ENCODE data around the gene ATG4B.

Gene ATG4B

GRCh38 chr2:241601841-241602240 lies 35.7 kb upstream of the ATG4B start:
- Histone ChIP-seq H3K4me1 (ENCODE audit: control insufficient read depth, insufficient read depth, low read length) (no peaks in the 10 kb centered on the region), H3K9me3 (ENCODE audit: control insufficient read depth in 2 of 2, low read length in 2 of 2) (no peaks in the 10 kb centered on the region), H3K4me3 (ENCODE audit: low read length in 2 of 2) (no peak overlapping the region), H3K27me3 (ENCODE audit: control insufficient read depth in 1 of 2, insufficient read depth in 2 of 2, low read length in 2 of 2) (no peaks in the 10 kb centered on the region), H3K9ac (ENCODE audit: low read length in 2 of 2) (no peak overlapping the region), H3K36me3 (ENCODE audit: control insufficient read depth in 2 of 2, insufficient read depth in 2 of 2, low read length in 2 of 2) (peaks cover 20% of the 10 kb centered on the region in 2 donors), H3K27ac (ENCODE audit: low read length) (no peak overlapping the region)

GRCh38 chr2:241602720-241603119 lies 34.8 kb upstream of the ATG4B start:
- Histone ChIP-seq H3K27ac (ENCODE audit: low read length) (no peak overlapping the region), H3K9ac (ENCODE audit: low read length in 2 of 2) (no peak overlapping the region), H3K36me3 (ENCODE audit: control insufficient read depth in 2 of 2, insufficient read depth in 2 of 2, low read length in 2 of 2) (peaks cover 20% of the 10 kb centered on the region in 2 donors), H3K9me3 (ENCODE audit: control insufficient read depth in 2 of 2, low read length in 2 of 2) (no peaks in the 10 kb centered on the region), H3K27me3 (ENCODE audit: control insufficient read depth in 1 of 2, insufficient read depth in 2 of 2, low read length in 2 of 2) (no peaks in the 10 kb centered on the region), H3K4me1 (ENCODE audit: control insufficient read depth, insufficient read depth, low read length) (no peaks in the 10 kb centered on the region), H3K4me3 (ENCODE audit: low read length in 2 of 2) (no peak overlapping the region)

GRCh38 chr2:241603686-241604085 lies 33.8 kb upstream of the ATG4B start:
- Histone ChIP-seq H3K36me3 (ENCODE audit: control insufficient read depth in 2 of 2, insufficient read depth in 2 of 2, low read length in 2 of 2) (peaks cover 20% of the 10 kb centered on the region in 2 donors), H3K9ac (ENCODE audit: low read length in 2 of 2) (no peak overlapping the region), H3K27me3 (ENCODE audit: control insufficient read depth in 1 of 2, insufficient read depth in 2 of 2, low read length in 2 of 2) (no peaks in the 10 kb centered on the region), H3K27ac (ENCODE audit: low read length) (no peak overlapping the region), H3K4me1 (ENCODE audit: control insufficient read depth, insufficient read depth, low read length) (no peaks in the 10 kb centered on the region), H3K4me3 (ENCODE audit: low read length in 2 of 2) (no peak overlapping the region), H3K9me3 (ENCODE audit: control insufficient read depth in 2 of 2, low read length in 2 of 2) (no peaks in the 10 kb centered on the region)

GRCh38 chr2:241606186-241606585 lies 31.3 kb upstream of the ATG4B start:
- Histone ChIP-seq H3K9me3 (ENCODE audit: control insufficient read depth in 2 of 2, low read length in 2 of 2) (no peaks in the 10 kb centered on the region), H3K4me3 (ENCODE audit: low read length in 2 of 2) (no peak overlapping the region), H3K36me3 (ENCODE audit: control insufficient read depth in 2 of 2, insufficient read depth in 2 of 2, low read length in 2 of 2) (peaks cover 13 to 18% of the 10 kb centered on the region in 2 donors), H3K27me3 (ENCODE audit: control insufficient read depth in 1 of 2, insufficient read depth in 2 of 2, low read length in 2 of 2) (no peaks in the 10 kb centered on the region), H3K9ac (ENCODE audit: low read length in 2 of 2) (no peak overlapping the region), H3K27ac (ENCODE audit: low read length) (no peak overlapping the region), H3K4me1 (ENCODE audit: control insufficient read depth, insufficient read depth, low read length) (peaks cover 13% of the 10 kb centered on the region)

GRCh38 chr2:241607162-241607885 lies 30.2 kb upstream of the ATG4B start:
- Histone ChIP-seq H3K4me1 (ENCODE audit: control insufficient read depth, insufficient read depth, low read length) (peaks cover 13% of the 10 kb centered on the region), H3K4me3 (ENCODE audit: low read length in 2 of 2) (no peak overlapping the region), H3K9ac (ENCODE audit: low read length in 2 of 2) (no peak overlapping the region), H3K9me3 (ENCODE audit: control insufficient read depth in 2 of 2, low read length in 2 of 2) (no peaks in the 10 kb centered on the region), H3K27ac (ENCODE audit: low read length) (no peak overlapping the region), H3K27me3 (ENCODE audit: control insufficient read depth in 1 of 2, insufficient read depth in 2 of 2, low read length in 2 of 2) (no peaks in the 10 kb centered on the region), H3K36me3 (ENCODE audit: control insufficient read depth in 2 of 2, insufficient read depth in 2 of 2, low read length in 2 of 2) (peaks cover 5 to 13% of the 10 kb centered on the region in 2 donors)

GRCh38 chr2:241608881-241609280 lies 28.6 kb upstream of the ATG4B start:
- Histone ChIP-seq H3K27me3 (ENCODE audit: control insufficient read depth in 1 of 2, insufficient read depth in 2 of 2, low read length in 2 of 2) (no peaks in the 10 kb centered on the region), H3K9ac (ENCODE audit: low read length in 2 of 2) (peak overlapping the region in 1 of 2 donors; percentile 29), H3K27ac (ENCODE audit: low read length) (no peak overlapping the region), H3K36me3 (ENCODE audit: control insufficient read depth in 2 of 2, insufficient read depth in 2 of 2, low read length in 2 of 2) (peaks cover 3 to 8% of the 10 kb centered on the region in 2 donors), H3K4me3 (ENCODE audit: low read length in 2 of 2) (no peak overlapping the region), H3K4me1 (ENCODE audit: control insufficient read depth, insufficient read depth, low read length) (peaks cover 15% of the 10 kb centered on the region), H3K9me3 (ENCODE audit: control insufficient read depth in 2 of 2, low read length in 2 of 2) (no peaks in the 10 kb centered on the region)

GRCh38 chr2:241609859-241610793 lies 27.4 kb upstream of the ATG4B start:
- H3K9ac ChIP-seq (ENCODE audit: low read length in 2 of 2): peak overlapping the region; percentile 60 to 68
- no peaks in the 10 kb centered on the region for H3K9me3 ChIP-seq (ENCODE audit: control insufficient read depth in 2 of 2, low read length in 2 of 2)
- no peaks in the 10 kb centered on the region for H3K27me3 ChIP-seq (ENCODE audit: control insufficient read depth in 1 of 2, insufficient read depth in 2 of 2, low read length in 2 of 2)
- peak overlapping the region; percentile 78 for H3K27ac ChIP-seq (ENCODE audit: low read length)
- H3K36me3 ChIP-seq (ENCODE audit: control insufficient read depth in 2 of 2, insufficient read depth in 2 of 2, low read length in 2 of 2): peaks cover 3 to 8% of the 10 kb centered on the region in 2 donors
- peaks cover 15% of the 10 kb centered on the region for H3K4me1 ChIP-seq (ENCODE audit: control insufficient read depth, insufficient read depth, low read length)
- H3K4me3 ChIP-seq (ENCODE audit: low read length in 2 of 2): peak overlapping the region; percentile 65 to 76

- Histone ChIP-seq H3K27ac (ENCODE audit: low read length) (no peak overlapping the region), H3K9me3 (ENCODE audit: control insufficient read depth in 2 of 2, low read length in 2 of 2) (no peaks in the 10 kb centered on the region), H3K36me3 (ENCODE audit: control insufficient read depth in 2 of 2, insufficient read depth in 2 of 2, low read length in 2 of 2) (peaks cover 0 to 4% of the 10 kb centered on the region in 2 donors), H3K4me1 (ENCODE audit: control insufficient read depth, insufficient read depth, low read length) (peaks cover 15% of the 10 kb centered on the region), H3K27me3 (ENCODE audit: control insufficient read depth in 1 of 2, insufficient read depth in 2 of 2, low read length in 2 of 2) (no peaks in the 10 kb centered on the region), H3K9ac (ENCODE audit: low read length in 2 of 2) (no peak overlapping the region), H3K4me3 (ENCODE audit: low read length in 2 of 2) (no peak overlapping the region)
These were observed 26.4 kb upstream of the ATG4B start for GRCh38 chr2:241611062-241611461.

GRCh38 chr2:241612156-241613016 lies 25.1 kb upstream of the ATG4B start:
- Histone ChIP-seq H3K36me3 (ENCODE audit: control insufficient read depth in 2 of 2, insufficient read depth in 2 of 2, low read length in 2 of 2) (no peaks in the 10 kb centered on the region), H3K4me1 (ENCODE audit: control insufficient read depth, insufficient read depth, low read length) (peaks cover 15% of the 10 kb centered on the region), H3K9ac (ENCODE audit: low read length in 2 of 2) (no peak overlapping the region), H3K9me3 (ENCODE audit: control insufficient read depth in 2 of 2, low read length in 2 of 2) (no peaks in the 10 kb centered on the region), H3K27ac (ENCODE audit: low read length) (no peak overlapping the region), H3K27me3 (ENCODE audit: control insufficient read depth in 1 of 2, insufficient read depth in 2 of 2, low read length in 2 of 2) (no peaks in the 10 kb centered on the region), H3K4me3 (ENCODE audit: low read length in 2 of 2) (peak overlapping the region in 1 of 2 donors; percentile 15)

GRCh38 chr2:241613017-241613780 lies 24.3 kb upstream of the ATG4B start:
- Histone ChIP-seq H3K36me3 (ENCODE audit: control insufficient read depth in 2 of 2, insufficient read depth in 2 of 2, low read length in 2 of 2) (no peaks in the 10 kb centered on the region), H3K27me3 (ENCODE audit: control insufficient read depth in 1 of 2, insufficient read depth in 2 of 2, low read length in 2 of 2) (no peaks in the 10 kb centered on the region), H3K27ac (ENCODE audit: low read length) (no peak overlapping the region), H3K9ac (ENCODE audit: low read length in 2 of 2) (no peak overlapping the region), H3K4me1 (ENCODE audit: control insufficient read depth, insufficient read depth, low read length) (peaks cover 20% of the 10 kb centered on the region), H3K9me3 (ENCODE audit: control insufficient read depth in 2 of 2, low read length in 2 of 2) (no peaks in the 10 kb centered on the region), H3K4me3 (ENCODE audit: low read length in 2 of 2) (no peak overlapping the region)

All from stomach smooth muscle (tissue), 2 donors.